Left ventricle myocardium inferior (tissue), 1 donor: ENCODE results near the gene CCRL2. TPM values are rescaled to one million over a fixed set of nuclear protein-coding genes. Genes with fewer than 3 reads are reported as not detected.
"Not testable (repeated sequence)": the region's sequence is repeated elsewhere in the genome, so short reads cannot be mapped to it uniquely, and the experiment has no call there.

ENCODE experiments used
- DNase-seq: peaks from one replicate; pipeline ENCODE4 v3.0.0-alpha.2; 2020
- H3K27ac ChIP-seq: fragments of 200-600 bp; replicated peaks from 2 replicates; pipeline ENCODE4 v1.8.0; 2021
- H3K27me3 ChIP-seq: fragments of 200-600 bp; 2 replicates; pipeline ENCODE4 v1.8.0; 2021; ENCODE audit warnings: low read depth
- H3K36me3 ChIP-seq: fragments of 200-600 bp; 2 replicates; pipeline ENCODE4 v1.8.0; 2021
- H3K4me1 ChIP-seq: fragments of 200-600 bp; 2 replicates; pipeline ENCODE4 v1.8.0; 2021
- H3K4me3 ChIP-seq: fragments of 200-600 bp; 2 replicates; pipeline ENCODE4 v1.8.0; 2021; ENCODE audit warnings: mild to moderate bottlenecking, moderate library complexity
- H3K9me3 ChIP-seq: fragments of 200-600 bp; replicated peaks from 2 replicates; pipeline ENCODE4 v1.8.0; 2021
- CTCF ChIP-seq: fragments of 200-600 bp; IDR thresholded peaks from 2 replicates; pipeline ENCODE4 v1.8.0; 2021; ENCODE audit warnings: antibody characterized with exemption, mild to moderate bottlenecking, borderline replicate concordance
- intact Hi-C: fragments of 100-400 bp; cut with micrococcal nuclease; formaldehyde crosslinking; loops from one replicate; pipeline ENCODE4 v1.11.0; 2022
- total RNA-seq: library from RNA; stranded (reverse); fragmentation: NEBNext Ultra II Directional; extraction: Animal tissue kit (Norgen Biotek cat#: 25700); gene quantifications from one replicate; pipeline ENCODE4 v1.2.1, GENCODE V29; 2021
- donor health status: DM: no; HTN: yes; CAD: no; lungs with severe emphysema.

Gene CCRL2
- total RNA-seq, 1 donor from 2014 or later, result 1.5 TPM

DNA sequence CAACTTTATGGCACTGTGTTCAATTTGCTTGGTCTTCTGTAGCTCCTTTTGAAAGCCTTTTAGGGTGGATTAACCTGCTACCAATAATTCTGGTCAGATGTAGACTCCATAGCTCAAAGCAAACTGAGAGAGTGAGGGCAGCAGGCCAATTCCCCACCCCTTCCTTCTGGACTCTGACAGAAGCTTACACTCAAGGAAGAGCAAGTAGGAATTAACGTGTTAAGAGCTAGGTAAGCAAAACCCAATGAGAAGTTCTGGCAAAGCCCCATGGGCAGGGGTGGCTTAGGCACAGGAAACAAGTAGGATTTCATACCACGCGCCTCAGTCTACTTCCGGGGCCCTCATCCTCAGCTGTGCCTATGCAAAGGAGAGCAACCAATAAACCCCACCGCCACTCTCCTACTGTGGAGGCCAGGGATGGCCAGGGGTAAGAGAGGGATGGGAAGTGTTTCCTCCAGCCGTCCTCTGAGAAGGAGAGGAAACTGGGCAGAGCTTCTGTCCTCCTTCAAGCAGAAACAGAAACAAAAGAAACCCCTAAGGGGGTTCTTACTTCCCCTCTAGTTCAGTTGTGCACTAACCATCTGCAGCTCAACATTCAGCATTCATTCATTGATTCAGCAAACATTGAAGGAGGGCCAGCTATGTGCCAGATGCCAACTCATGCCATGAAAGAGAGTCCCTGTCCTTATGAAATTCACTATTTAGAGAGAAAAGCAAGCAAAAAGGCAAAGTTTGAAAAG, 23.7 kb upstream of the CCRL2 start:
- H3K27me3 ChIP-seq, result no peaks in the 10 kb centered on the region

GRCh38 chr3:46383951-46384330, 23.1 kb upstream of the CCRL2 start:
- TF ChIP-seq CTCF, result no peak
- no peak overlapping the region for H3K27ac ChIP-seq
- DNase-seq, result no peak

More for the DNA sequence above, 23.7 kb upstream of the CCRL2 start:
- Histone ChIP-seq H3K27ac (no peak overlapping the region), H3K9me3 (no peaks in the 10 kb centered on the region), H3K4me3 (no peak overlapping the region), H3K36me3 (no peaks in the 10 kb centered on the region), H3K4me1 (peaks cover 19% of the 10 kb centered on the region)
- TF ChIP-seq CTCF, result no peak
- no peak for DNase-seq
- intact Hi-C loops, result no loop called here

DNA sequence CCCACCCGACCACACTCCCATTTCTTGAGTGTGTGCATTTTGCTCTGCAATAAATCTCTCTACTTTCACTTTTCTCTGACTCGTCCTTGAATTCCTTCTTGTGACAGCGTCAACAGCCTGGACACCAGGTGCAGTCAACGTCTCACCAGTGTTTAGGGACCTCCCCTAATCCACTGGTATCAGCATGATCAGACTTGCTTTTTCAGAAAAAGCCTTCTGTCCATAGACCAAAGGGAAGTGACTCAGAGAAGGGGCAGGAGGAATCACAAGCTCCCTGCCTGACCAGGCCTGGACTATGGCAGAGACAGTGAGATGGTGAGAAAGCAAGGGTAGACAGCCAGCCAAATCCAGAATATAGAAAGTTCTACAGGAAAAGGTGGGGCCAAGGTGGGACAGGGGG, 20.9 kb upstream of the CCRL2 start:
- no peak for DNase-seq
- no peak for TF ChIP-seq CTCF
- Histone ChIP-seq H3K27ac (no peak overlapping the region), H3K27me3 (no peaks in the 10 kb centered on the region), H3K9me3 (no peaks in the 10 kb centered on the region), H3K4me1 (peaks cover 12% of the 10 kb centered on the region), H3K36me3 (no peaks in the 10 kb centered on the region), H3K4me3 (no peak overlapping the region)
- intact Hi-C loops, result no loop called here

More at GRCh38 chr3:46383951-46384330, 23.1 kb upstream of the CCRL2 start:
- peaks cover 19% of the 10 kb centered on the region for H3K4me1 ChIP-seq
- no peaks in the 10 kb centered on the region for H3K27me3 ChIP-seq
- intact Hi-C loops, result no loop called here
- no peaks in the 10 kb centered on the region for H3K36me3 ChIP-seq
- H3K4me3 ChIP-seq, result no peak overlapping the region
- no peaks in the 10 kb centered on the region for H3K9me3 ChIP-seq

GRCh38 chr3:46388847-46389246, 18.2 kb upstream of the CCRL2 start:
- intact Hi-C loops, H3K4me1 ChIP-seq, H3K27ac ChIP-seq, H3K27me3 ChIP-seq, DNase-seq, H3K36me3 ChIP-seq, H3K4me3 ChIP-seq, H3K9me3 ChIP-seq: not testable (repeated sequence)

DNA sequence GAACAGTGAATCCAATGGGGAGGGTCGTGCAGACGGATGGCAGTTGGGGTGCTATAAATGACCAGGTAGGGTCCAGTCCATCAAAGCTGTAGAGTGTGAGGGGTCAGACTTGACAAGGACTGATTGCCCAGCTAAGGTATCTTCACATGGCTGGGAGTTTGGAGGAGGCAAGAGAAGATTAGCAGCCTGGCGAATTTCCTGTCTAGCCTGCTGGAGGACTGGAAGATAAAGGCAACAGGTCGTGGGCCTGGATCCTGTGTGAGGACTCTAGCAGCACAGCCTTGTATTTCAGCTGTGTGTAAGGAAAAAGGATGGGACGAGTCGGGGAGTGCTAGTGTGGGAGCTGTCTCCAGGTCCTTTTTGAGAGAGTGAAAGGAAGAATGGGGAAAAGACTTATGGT, 17.8 kb upstream of the CCRL2 start:
- Histone ChIP-seq H3K27me3 (no peaks in the 10 kb centered on the region), H3K36me3 (no peaks in the 10 kb centered on the region), H3K4me3 (no peak overlapping the region), H3K4me1 (peaks cover 8% of the 10 kb centered on the region), H3K9me3 (no peaks in the 10 kb centered on the region), H3K27ac (no peak overlapping the region)
- DNase-seq, result no peak
- intact Hi-C loops, result no loop called here
- TF ChIP-seq CTCF, result no peak

GRCh38 chr3:46391526-46391925, 15.5 kb upstream of the CCRL2 start:
- H3K27me3 ChIP-seq, H3K36me3 ChIP-seq, H3K9me3 ChIP-seq, DNase-seq, H3K4me1 ChIP-seq, H3K27ac ChIP-seq, intact Hi-C loops, H3K4me3 ChIP-seq: not testable (repeated sequence)
